ENCODE results near the gene UBE3B. TPM values are rescaled to one million over a fixed set of nuclear protein-coding genes. Genes with fewer than 3 reads are reported as not detected.

UBE3B gene
- total RNA-seq, 1 experiment from 2014 or later: 48.0 TPM

DNA sequence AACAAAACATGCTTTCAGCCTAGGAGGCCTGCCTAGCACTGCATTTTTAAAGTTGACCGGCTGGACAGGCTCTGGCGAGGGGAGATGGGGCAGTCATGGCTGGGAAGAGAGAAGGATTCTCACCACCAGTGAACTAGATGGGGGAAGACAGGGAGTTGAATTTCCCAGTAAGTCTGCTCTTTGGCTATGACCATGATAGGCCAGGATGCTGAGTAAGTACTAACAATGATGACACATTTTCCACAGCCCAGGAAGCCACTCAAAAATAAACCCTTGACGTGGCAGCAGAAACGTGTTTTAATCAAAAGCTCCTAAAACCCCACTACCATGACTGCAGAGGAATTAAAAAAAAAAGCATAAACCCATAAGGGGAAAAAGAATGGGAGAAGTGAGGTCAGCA is 19.3 kb upstream of the UBE3B start:
- Histone ChIP-seq H3K79me2 (ENCODE audit: low read depth) (peaks cover 40% of the 10 kb centered on the region), H3K4me2 (no peak overlapping the region)

DNA sequence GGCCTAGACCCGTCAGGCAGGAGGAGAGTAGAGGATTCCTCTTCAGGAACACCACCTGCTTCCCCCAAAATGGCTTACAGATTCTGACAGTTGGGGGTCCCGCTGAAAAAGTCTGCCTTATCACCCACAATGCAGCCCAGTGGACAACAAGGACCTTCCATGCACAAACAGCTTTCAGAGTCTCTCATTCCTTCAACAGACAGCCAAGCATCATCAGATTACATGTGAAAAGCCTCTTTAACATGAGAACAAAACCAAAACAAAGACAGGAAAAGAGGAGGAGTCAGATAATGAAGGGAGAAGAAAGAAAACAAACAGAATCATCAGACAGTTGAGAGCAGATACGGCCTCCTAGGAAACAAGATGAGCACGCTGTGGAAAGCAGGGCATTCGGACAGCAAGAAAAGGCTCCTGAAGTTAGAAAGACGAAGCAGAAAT is 18.6 kb upstream of the UBE3B start:
- H3K9me2 ChIP-seq (ENCODE audit: insufficient read depth): no peaks in the 10 kb centered on the region
- H3K27ac ChIP-seq: no peak overlapping the region
- H3K9me3 ChIP-seq (ENCODE audit: insufficient read depth, low read depth): no peaks in the 10 kb centered on the region
- intact Hi-C loops (cut with micrococcal nuclease; ENCODE audit: unreplicated experiment): no loop called here
- TF ChIP-seq, protein P1, sequence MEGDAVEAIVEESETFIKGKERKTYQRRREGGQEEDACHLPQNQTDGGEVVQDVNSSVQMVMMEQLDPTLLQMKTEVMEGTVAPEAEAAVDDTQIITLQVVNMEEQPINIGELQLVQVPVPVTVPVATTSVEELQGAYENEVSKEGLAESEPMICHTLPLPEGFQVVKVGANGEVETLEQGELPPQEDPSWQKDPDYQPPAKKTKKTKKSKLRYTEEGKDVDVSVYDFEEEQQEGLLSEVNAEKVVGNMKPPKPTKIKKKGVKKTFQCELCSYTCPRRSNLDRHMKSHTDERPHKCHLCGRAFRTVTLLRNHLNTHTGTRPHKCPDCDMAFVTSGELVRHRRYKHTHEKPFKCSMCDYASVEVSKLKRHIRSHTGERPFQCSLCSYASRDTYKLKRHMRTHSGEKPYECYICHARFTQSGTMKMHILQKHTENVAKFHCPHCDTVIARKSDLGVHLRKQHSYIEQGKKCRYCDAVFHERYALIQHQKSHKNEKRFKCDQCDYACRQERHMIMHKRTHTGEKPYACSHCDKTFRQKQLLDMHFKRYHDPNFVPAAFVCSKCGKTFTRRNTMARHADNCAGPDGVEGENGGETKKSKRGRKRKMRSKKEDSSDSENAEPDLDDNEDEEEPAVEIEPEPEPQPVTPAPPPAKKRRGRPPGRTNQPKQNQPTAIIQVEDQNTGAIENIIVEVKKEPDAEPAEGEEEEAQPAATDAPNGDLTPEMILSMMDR (conservative IDR thresholded peaks at IDR 0.05): no peak
- no peaks in the 10 kb centered on the region for H3K27me3 ChIP-seq (ENCODE audit: insufficient read depth, low read depth)
- BruUV-seq (replicated peaks): no TSS peak
- peaks cover 34% of the 10 kb centered on the region for H3F3A ChIP-seq (ENCODE audit: insufficient read depth, low read depth)
- no peak overlapping the region for H3K4me3 ChIP-seq
- POLR2A ChIA-PET (ENCODE audit: unreplicated experiment): no interaction called here
- peaks cover 44% of the 10 kb centered on the region for H3K79me2 ChIP-seq (ENCODE audit: low read depth)
- H4K20me1 ChIP-seq (ENCODE audit: insufficient read depth): peaks cover 4% of the 10 kb centered on the region; the same call in 1 of the 2 replicates
- no peak overlapping the region for H3K4me2 ChIP-seq
- no peak for DNase-seq
- no peak overlapping the region for H2AFZ ChIP-seq
- peaks cover 11% of the 10 kb centered on the region for H3K36me3 ChIP-seq (ENCODE audit: low read depth)
- CTCF ChIA-PET: no interaction called here
- H3K4me1 ChIP-seq (replicated peaks; ENCODE audit: insufficient read depth): peaks cover 36% of the 10 kb centered on the region

More for the DNA sequence above, 19.3 kb upstream of the UBE3B start:
- Histone ChIP-seq H4K20me1 (ENCODE audit: insufficient read depth) (peaks cover 4% of the 10 kb centered on the region; the same call in 1 of the 2 replicates), H3K27me3 (ENCODE audit: insufficient read depth, low read depth) (no peaks in the 10 kb centered on the region), H3K9me2 (ENCODE audit: insufficient read depth) (no peaks in the 10 kb centered on the region), H3K9me3 (ENCODE audit: insufficient read depth, low read depth) (no peaks in the 10 kb centered on the region), H3K36me3 (ENCODE audit: low read depth) (peaks cover 11% of the 10 kb centered on the region), H2AFZ (no peak overlapping the region), H3F3A (ENCODE audit: insufficient read depth, low read depth) (peaks cover 29% of the 10 kb centered on the region), H3K27ac (no peak overlapping the region), H3K4me1 (replicated peaks; ENCODE audit: insufficient read depth) (peaks cover 29% of the 10 kb centered on the region), H3K4me3 (no peak overlapping the region)
- no peak for TF ChIP-seq EZH2 (IDR thresholded peaks at IDR 0.05; ENCODE audit: low read depth)
- TF ChIP-seq, protein P1 (conservative IDR thresholded peaks at IDR 0.05): no peak
- POLR2A ChIA-PET (ENCODE audit: unreplicated experiment): no interaction called here
- no peak for DNase-seq
- intact Hi-C loops (cut with micrococcal nuclease; ENCODE audit: unreplicated experiment): no loop called here
- no TSS peak for BruUV-seq (replicated peaks)
- CTCF ChIA-PET: no interaction called here

DNA sequence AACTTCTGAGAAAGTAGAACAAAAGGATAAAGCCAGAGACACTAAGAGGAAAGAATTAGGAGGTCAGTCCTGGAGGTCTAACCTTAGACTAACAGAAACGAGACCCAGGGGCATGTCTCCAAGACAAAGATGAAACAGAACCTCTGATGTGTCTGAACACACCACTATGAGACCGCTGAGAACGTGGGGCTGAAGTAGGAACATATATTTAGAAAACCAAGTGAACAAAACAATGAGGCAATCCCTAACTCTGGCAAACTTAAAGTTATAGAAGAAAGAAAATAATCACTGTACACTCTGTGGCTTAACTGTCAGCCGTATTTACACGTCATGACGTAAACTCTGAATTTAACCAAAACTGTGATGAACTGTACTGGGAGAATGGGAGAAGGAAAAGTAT is 18.2 kb upstream of the UBE3B start:
- H3K36me3 ChIP-seq (ENCODE audit: low read depth): peaks cover 7% of the 10 kb centered on the region; the same call in 1 of the 2 replicates
- peaks cover 39% of the 10 kb centered on the region for H3F3A ChIP-seq (ENCODE audit: insufficient read depth, low read depth)
- H3K4me2 ChIP-seq: no peak overlapping the region
- H2AFZ ChIP-seq: no peak overlapping the region
- intact Hi-C loops (cut with micrococcal nuclease; ENCODE audit: unreplicated experiment): no loop called here
- H3K4me1 ChIP-seq (replicated peaks; ENCODE audit: insufficient read depth): peaks cover 41% of the 10 kb centered on the region
- H4K20me1 ChIP-seq (ENCODE audit: insufficient read depth): peaks cover 4% of the 10 kb centered on the region; the same call in 1 of the 2 replicates
- no peak for DNase-seq
- H3K79me2 ChIP-seq (ENCODE audit: low read depth): peaks cover 49% of the 10 kb centered on the region
- H3K27me3 ChIP-seq (ENCODE audit: insufficient read depth, low read depth): no peaks in the 10 kb centered on the region
- H3K9me2 ChIP-seq (ENCODE audit: insufficient read depth): no peaks in the 10 kb centered on the region
- TF ChIP-seq EZH2 (IDR thresholded peaks at IDR 0.05; ENCODE audit: low read depth): no peak
- TF ChIP-seq, protein P1 (conservative IDR thresholded peaks at IDR 0.05): no peak
- BruUV-seq (replicated peaks): no TSS peak
- H3K9me3 ChIP-seq (ENCODE audit: insufficient read depth, low read depth): no peaks in the 10 kb centered on the region
- POLR2A ChIA-PET (ENCODE audit: unreplicated experiment): no interaction called here
- no peak overlapping the region for H3K4me3 ChIP-seq
- no peak overlapping the region for H3K27ac ChIP-seq
- CTCF ChIA-PET: no interaction called here

All from PC-9 (cell line).